HL-60/S4 (cell line): Measurements from ENCODE around the gene MYG1.
"Not testable (repeated sequence)": the region's sequence is repeated elsewhere in the genome, so short reads cannot be mapped to it uniquely, and the experiment has no call there.

ENCODE experiments used
- in situ Hi-C: fragments of 300-500 bp; cut with MboI; formaldehyde crosslinking; loops from 2 replicates; pipeline ENCODE4 v1.14.3; 2022; ENCODE audit warnings: low sequenced_read_pairs

MYG1 gene

GRCh38 chr12:53325511-53326061, 26.1 kb downstream of the MYG1 start:
- in situ Hi-C loops = no loop called here

DNA sequence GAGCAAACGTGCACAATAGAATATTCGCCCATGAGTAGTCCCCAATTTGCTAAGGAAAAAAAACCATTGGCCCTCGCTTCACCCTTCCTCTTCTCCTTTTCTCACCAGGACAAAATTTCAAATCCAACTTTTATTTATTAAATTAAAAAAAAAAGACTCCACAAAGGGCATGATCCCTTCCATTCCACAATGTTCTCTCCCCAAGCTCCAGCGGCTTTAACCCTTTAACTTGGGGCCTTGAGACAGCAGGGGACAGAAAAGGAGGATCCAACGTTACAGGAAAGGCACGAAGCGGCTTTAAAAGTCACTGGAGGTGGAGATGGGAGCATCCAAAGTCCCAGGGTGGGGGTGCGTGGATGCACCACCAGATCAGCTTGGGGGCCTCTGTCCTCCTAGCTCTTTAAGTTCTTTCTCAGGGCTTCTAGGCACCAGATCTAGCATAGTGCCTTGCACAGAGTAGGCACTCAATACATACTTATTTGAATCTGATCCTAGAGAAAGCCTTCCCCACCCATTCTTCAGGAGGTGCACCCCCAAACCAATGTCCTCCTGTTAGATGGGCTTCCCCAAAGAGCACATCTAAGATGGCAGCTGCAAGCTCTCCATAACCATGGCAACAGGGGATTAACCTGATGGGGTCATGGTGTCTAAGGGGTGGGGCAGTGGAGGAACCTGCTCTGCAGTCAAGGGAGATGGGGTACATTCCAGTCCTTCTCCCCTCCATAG, 27.1 kb downstream of the MYG1 start:
- in situ Hi-C loops = no loop called here

GRCh38 chr12:53327435-53328042, 28.0 kb downstream of the MYG1 start:
- in situ Hi-C loops = no loop called here

GRCh38 chr12:53328043-53328435, 28.5 kb downstream of the MYG1 start:
- in situ Hi-C loops = no loop called here

GRCh38 chr12:53330671-53331070, 31.2 kb downstream of the MYG1 start:
- in situ Hi-C loops = no loop called here

- in situ Hi-C loops = not testable (repeated sequence)
These were observed 32.8 kb downstream of the MYG1 start for GRCh38 chr12:53332339-53332738.

- in situ Hi-C loops = no loop called here
These were observed 33.2 kb downstream of the MYG1 start for GRCh38 chr12:53332744-53333143.

GRCh38 chr12:53333289-53333688, 33.8 kb downstream of the MYG1 start:
- in situ Hi-C loops = no loop called here

GRCh38 chr12:53333845-53334244, 34.4 kb downstream of the MYG1 start:
- in situ Hi-C loops = no loop called here

GRCh38 chr12:53334822-53335221, 35.3 kb downstream of the MYG1 start:
- in situ Hi-C loops = no loop called here

- in situ Hi-C loops = no loop called here
These were observed 36.7 kb downstream of the MYG1 start, which contains the start of gene SP7 for GRCh38 chr12:53336181-53336681. Gene SP7, minus strand, starts transcription at chr12:53336354. Its CDS starts 708 bp downstream, at chr12:53335646.

DNA sequence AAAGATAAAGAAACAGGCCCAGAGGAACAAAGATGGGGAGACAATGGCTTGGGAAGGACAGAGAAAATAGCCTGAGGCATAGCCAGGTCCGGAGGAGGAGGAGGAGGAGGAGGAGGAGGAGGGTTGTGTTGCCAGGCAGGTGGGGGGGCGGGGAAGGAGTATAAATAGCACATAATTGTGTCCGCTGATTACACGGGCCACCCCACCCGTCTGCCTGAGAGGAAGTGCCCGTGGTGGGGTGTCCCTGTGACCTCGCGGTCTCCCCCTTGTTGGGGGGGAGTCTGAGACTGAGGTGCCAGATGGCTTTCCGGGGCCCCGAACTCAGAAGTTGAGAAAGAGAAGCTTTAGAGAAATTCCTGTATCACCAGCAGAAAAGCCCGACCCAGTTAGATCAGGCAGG, 38.5 kb downstream of the MYG1 start:
- in situ Hi-C loops = no loop called here

DNA sequence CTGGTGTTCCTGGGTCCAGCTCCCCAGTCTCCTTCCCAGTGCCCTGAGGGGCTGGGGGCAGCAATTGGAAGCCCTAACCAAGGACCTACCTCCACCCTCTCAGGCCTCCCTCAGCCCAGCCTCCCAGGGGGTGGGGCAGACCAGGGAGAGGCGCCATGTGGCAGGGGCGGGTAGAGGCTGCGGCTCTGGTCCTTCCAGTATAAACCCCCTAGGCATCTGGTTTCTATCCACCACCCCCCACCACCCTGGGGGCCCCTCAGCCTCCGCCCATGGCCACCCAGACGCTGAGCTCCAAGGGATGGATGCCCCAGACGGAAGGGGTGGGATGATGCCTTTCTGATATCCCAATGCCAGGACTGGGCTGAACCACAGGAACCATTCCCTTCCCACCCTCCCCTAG, 39.4 kb downstream of the MYG1 start:
- in situ Hi-C loops = no loop called here

- in situ Hi-C loops = loop anchor here (10.0 kb wide), 1 partner anchor 164 kb away; the partner anchor contains the start of genes NPFF and TARBP2
These were observed 40.9 kb downstream of the MYG1 start for GRCh38 chr12:53340398-53340797.

DNA sequence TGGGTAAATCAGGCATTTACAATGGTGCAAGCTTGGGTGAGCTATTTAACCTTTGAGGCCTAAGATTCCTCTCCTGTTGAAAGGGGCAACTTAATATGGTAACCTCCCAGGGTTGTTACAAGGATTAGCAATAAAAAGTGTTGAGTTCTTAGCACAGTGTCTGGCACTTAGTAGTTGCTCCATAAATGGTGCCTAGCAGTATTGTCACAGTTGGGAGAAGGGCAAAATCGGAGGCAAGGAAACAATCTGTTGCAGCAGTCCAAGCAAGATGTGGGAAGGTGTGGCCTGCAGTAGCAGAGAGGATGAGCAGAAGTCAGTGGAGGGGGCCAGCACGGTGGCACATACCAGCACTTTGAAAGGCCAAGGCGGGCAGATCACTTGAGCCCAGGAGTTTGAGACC, 44.0 kb downstream of the MYG1 start:
- in situ Hi-C loops = loop anchor here (10.0 kb wide), 1 partner anchor 161 kb away; the partner anchor contains the start of genes NPFF and TARBP2

- in situ Hi-C loops = loop anchor here (10.0 kb wide), 1 partner anchor 161 kb away; the partner anchor contains the start of genes NPFF and TARBP2
These were observed 44.5 kb downstream of the MYG1 start for GRCh38 chr12:53343969-53344368.

DNA sequence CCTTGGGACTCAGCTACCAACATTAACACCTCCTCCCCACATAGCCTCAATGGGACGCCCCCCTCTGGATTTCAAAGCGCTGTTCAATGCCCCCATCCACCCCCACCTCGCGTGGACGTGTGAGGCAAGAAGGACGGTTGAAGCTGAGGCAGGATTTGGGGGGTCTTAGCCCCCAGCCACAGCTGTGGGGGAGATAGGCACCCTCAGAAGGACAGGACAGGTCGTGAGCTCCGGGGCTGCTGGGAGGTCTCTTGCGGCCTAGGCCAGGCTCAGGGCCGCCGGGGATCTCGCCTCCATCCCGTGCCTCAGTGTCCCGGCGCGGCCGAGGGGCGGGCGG, 45.0 kb downstream of the MYG1 start:
- in situ Hi-C loops = loop anchor here (10.0 kb wide), 1 partner anchor 160 kb away; the partner anchor contains the start of genes NPFF and TARBP2

DNA sequence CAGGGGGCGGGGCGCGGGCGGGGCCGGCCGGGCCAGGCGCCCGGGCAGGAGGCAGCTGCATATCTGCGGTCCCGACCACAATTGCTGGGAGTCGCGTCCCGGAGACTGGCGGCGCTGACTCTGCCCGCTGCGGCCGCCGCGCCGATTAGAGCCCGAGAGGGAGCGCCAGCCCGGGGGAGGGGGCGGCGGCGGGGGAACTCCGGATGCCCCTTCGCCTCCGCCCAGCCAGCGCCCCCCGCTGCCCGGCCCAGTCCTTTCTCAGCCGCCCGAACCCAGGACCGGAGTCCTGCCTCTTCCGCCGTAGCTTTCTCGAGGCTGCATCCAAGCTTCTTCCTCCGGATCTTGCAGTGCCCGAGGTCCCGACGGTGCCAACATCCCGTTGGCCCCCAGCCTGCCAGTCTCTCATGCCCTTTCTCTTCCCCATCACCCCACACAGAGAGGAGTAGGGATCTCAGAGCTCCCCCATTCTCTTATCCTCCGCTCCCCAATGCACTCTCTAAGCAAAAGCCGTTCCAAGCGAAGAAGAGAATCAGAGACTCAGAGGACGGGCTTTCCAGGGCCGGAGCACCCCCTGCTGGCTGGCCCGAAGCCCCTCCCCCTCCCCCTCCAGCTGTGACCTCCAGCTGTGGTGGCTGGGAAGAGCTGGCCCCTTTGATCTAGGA, 45.5 kb downstream of the MYG1 start:
- in situ Hi-C loops = loop anchor here (10.0 kb wide), 1 partner anchor 160 kb away; the partner anchor contains the start of genes NPFF and TARBP2

- in situ Hi-C loops = loop anchor here (10.0 kb wide), 1 partner anchor 159 kb away; the partner anchor contains the start of genes NPFF and TARBP2
These were observed 46.1 kb downstream of the MYG1 start for GRCh38 chr12:53345486-53346188.

DNA sequence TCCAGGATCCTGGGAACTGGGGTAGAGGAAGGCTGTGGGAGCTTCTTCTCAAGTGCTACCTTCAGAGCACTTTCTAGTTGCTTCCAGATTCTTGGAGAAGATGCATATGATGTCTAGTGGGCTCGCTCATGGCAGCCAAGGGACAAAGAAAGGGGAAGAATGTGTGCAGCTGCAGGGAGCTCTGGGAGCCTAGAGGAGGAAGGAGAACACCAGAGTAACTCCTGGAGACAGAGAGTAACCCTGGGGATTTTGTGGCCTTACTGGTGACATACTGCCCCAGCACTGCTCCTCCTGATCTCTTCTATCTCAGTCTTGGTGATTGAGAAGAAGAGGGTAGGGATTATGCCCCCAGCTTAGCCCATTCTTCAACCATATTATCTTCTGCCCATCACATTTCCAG, 47.0 kb downstream of the MYG1 start:
- in situ Hi-C loops = loop anchor here (10.0 kb wide), 1 partner anchor 158 kb away; the partner anchor contains the start of genes NPFF and TARBP2
